T1000 (cell line): ENCODE data around the gene RASL11B.

ENCODE experiments used
- DNase-seq: peaks from one replicate; lab custom pipeline; 2025; ENCODE audit warnings: mixed read lengths; lab: John Stamatoyannopoulos, UW

Gene RASL11B

DNA sequence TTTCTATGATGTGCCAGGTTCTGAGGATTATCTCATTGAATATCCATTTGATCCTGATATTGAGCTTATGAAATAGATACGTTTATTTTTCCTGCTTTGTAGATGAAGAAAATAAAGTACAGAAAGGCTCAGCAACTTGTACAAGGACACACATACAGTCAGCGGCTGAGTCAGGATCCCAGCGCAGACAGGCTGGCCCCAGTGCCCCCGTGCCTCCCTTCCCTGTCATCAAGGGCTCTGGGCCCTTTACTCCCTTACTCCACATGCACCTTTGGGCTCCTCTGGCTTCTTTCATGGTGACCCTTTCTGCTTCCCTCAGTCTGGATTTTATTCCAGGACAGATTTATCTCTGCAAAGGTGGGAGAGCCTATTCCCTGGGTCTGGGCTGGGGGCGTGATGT is 12.8 kb downstream of the RASL11B start:
- DNase-seq: no peak

GRCh38 chr4:52876069-52876468 is 14.0 kb downstream of the RASL11B start:
- no peak for DNase-seq

DNA sequence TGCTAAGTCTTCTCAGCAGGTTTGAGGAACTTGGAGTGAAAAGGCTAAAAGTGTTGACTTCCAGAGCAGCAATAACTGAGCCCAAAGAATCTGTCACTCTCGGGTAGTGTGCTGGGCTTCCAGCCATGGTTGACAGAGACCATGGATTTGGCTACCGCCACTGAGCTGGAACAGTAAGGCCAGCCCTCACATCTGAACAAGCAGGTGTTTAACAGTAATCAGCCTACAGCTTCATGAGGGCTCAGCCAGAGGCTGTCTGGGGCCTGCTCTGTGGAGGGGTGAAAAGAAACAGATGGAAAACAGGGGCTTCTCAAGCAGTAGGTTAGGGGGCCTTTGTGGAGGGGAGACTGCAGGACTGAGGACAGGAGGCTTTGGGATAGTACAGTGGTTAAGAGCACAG is 14.9 kb downstream of the RASL11B start:
- DNase-seq: no peak

GRCh38 chr4:52877694-52878093 is 15.6 kb downstream of the RASL11B start:
- DNase-seq: no peak

- no peak for DNase-seq
These were observed 17.4 kb downstream of the RASL11B start for GRCh38 chr4:52879471-52879870.

GRCh38 chr4:52880994-52881393 is 18.9 kb downstream of the RASL11B start:
- no peak for DNase-seq

GRCh38 chr4:52883183-52883621 is 21.1 kb downstream of the RASL11B start:
- no peak for DNase-seq

DNA sequence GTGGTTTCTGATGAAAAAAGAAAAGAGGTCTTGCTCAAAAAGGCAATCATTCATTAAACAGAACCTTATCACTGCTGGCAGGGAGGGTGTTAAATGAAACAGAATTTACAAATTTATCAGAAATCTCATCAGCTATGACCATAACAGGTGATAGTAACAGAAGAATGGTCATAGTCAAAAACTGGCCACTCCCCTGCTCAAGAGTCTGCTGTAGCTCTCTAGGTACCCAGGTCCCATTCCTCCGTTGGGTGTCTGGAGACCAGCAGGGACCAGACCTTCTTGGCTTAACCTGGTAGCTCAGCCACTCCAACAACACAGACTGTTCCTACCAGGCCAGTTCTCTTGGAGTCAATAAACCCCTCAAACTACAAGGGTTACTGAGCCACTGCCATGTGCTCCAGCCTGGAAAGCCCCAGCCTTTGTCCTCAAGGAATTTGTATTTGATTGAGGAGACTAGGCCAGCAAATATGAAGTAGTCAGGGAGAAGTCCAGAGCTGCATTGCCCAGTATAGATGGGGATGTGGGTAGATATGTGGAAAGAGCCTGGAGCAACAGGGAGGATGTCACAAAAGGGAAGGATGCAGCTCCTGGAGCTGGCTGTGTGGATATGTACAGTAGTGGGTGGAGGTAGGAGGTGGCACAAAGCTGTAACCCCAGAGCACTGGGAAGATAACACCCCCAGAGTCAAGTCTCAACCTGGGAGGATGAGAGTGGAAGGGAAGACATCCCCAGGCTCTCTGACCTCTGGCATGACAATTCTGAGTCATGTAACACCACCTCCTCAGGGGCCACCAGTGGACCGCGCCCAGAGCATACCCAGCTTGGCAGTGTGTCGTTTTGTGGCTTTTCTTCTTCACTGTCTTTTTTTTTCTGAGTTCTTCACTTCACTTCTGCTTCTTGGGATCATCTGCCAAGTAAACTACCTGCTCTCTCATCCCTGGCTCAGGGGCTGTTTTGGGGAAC is 21.9 kb downstream of the RASL11B start:
- no peak for DNase-seq

DNA sequence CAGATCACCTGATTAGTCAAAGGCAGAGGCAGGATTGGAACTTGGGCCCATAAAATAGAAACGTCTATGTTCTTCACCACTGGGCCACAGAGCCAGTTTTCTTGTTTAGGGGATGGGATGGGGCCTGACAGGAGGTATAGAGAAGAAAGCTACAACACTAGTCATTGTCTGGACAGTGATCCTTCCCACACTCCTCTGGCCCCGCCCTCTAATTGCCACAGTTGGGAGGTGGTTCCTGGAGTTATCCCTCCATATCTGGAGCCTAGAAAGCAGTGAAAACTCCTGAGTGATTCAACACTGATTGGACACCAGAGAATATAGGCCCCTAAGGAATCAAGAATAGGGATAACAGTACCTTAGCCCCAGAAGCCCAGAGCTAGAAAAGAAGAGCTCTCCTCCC is 22.9 kb downstream of the RASL11B start:
- DNase-seq: no peak

DNA sequence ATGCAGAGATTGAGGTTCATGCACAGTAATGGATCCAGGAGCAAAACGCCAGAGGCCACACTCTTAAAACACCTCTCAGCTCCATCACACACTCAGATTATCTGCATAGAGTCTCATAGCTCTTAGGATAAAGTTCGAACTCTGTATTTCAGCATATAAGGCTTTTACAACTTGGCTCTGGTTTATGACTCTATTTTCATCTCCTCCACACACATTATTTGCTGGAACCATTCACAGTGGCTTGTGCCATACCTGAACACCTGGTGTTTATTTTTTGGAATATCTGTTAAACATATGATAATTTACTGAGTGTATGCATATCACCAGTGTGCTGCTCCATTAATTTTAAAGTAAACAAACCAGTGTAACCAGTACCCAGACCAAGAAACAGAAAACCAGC is 27.2 kb downstream of the RASL11B start:
- no peak for DNase-seq

- DNase-seq: no peak
These were observed 27.8 kb downstream of the RASL11B start for GRCh38 chr4:52889778-52890520.

DNA sequence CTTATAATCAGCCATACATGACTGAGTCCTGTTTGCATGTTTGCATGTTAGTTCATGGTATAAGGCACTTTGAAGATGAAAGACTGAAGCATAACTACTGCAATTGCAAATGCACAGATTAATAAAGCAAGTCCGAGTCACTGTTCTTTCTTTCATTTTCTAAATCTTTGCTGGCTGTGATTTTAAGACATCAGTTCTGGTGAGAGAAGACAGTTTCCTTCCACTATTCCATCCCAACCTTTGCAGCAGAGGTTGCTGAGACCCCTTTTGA is 28.3 kb downstream of the RASL11B start:
- DNase-seq: no peak

GRCh38 chr4:52891743-52892142 is 29.6 kb downstream of the RASL11B start:
- no peak for DNase-seq

DNA sequence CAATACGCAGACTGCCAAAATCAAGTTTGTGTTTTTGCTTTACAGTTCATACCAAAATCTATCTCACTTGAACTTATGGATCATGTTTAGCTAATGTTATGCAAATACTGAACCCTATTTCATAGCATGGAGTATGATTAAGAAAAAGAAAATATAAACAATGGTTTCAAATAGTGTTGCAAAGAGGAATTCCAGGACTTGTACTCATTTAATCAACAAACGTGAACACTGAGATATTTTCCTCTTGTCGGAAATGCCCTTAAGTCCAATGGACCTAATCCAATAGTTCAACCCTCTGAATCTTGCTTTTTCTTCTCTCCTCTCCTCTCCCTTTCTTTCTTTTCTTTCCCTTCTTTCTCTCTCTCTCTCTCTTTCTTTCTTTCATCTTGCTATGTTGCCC is 30.8 kb downstream of the RASL11B start:
- no peak for DNase-seq

GRCh38 chr4:52894443-52894842 is 32.3 kb downstream of the RASL11B start:
- no peak for DNase-seq

GRCh38 chr4:52903273-52903672 is 41.2 kb downstream of the RASL11B start:
- no peak for DNase-seq

- DNase-seq: no peak
These were observed 42.3 kb downstream of the RASL11B start for GRCh38 chr4:52904421-52904820.

- no peak for DNase-seq
These were observed 45.4 kb downstream of the RASL11B start for GRCh38 chr4:52907510-52907909.

DNA sequence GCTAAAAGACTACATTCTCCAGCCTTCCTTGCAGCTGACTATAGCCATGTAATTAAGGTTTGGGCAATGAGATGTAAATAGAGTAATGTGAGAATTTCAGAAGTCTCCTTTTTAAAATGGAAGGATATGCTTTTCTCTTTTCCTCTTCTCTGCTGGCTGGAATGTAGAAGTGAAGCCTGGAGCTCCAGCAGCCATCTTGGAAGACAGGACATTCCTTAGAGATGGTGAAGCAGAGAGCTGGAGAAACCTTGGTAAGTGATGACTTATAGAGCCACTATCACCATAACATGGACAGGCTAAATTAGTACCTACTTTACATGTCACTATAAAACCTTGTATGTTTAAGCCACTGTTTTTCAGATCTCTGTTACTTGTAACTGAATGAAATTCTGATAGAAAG is 48.0 kb downstream of the RASL11B start:
- no peak for DNase-seq

DNA sequence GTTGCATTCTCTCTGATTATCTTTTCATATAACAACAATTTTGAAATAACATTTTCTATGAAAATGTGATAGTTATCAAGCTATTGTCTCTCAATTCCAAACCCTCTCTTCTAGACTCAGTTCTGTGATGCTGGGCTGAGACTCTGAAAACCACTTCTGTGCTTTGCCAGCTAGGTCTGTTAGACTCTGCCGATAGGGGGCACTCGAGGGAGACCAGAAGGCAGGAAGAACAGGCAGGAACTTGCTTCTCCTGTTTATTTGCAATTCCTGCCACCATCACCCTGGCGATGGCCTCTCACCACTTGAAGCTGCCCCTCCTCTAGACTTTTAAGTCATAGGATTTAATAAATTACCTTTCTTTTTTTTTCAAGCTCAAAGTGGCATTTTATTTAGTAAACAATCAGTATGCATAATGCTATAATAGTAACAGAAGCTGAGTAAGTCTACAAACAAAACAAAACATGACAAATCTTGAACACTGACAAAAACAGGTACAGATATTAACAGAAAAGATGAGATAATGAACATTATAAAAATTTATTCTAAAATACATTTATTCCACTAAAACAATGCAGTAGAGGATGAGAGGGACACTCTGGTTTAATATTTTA is 49.7 kb downstream of the RASL11B start:
- DNase-seq: no peak

GRCh38 chr4:52912608-52913007 is 50.5 kb downstream of the RASL11B start:
- DNase-seq: no peak

- no peak for DNase-seq
These were observed 52.0 kb downstream of the RASL11B start for GRCh38 chr4:52914051-52914605.

DNA sequence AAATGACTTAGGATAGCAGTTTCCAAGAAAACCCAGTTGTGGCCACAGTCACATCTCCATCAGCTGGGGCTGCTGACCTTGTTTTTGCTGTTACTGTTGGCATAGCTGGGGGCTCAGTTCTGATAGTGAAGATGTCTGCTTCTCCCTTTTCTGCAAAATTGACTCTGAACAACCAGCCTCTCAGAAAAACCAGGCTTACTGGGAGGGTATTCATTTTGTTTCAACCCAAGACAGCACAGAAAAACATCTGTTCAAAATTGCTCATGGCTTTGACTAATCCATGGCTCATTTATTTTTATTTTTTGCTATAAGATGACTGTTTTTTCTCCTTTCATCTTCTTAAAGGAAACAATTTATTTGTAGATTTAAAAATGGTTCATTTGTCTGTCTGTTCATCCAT is 53.1 kb downstream of the RASL11B start:
- no peak for DNase-seq
